Measurements from ENCODE around the gene EFCAB12.

EFCAB12 gene

DNA sequence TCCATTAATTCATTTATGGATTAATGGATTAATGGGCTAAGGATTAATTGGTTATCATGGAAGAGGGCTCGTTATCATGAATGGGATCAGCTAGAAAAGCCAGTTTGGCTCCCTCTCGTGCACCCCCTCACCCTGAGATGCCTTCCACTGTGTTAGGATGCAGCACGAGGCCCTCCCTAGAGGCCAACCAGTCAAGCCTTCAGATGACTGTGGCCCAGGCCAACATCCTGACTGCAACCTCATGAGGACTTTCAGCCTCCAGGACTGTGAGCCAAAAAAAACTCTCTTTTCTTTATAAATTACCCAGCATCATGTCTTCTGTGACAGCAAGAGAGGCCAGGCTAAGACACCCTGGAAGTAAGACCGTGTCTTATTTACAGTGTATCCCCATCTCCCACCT is 9.0 kb downstream of the EFCAB12 start:
- no peak for TF ChIP-seq SIN3A (IDR thresholded peaks at IDR 0.05; ENCODE audit: borderline replicate concordance, insufficient read depth, low read length)
- no peak for TF ChIP-seq FOXP2 (optimal IDR thresholded peaks at IDR 0.05; ENCODE audit: borderline replicate concordance, extremely low read depth, extremely low read length, insufficient read depth)
- TF ChIP-seq POLR2AphosphoS5 (IDR thresholded peaks at IDR 0.05; ENCODE audit: low read depth, low read length) = no peak
- TF ChIP-seq TAF1 (IDR thresholded peaks at IDR 0.05; ENCODE audit: borderline replicate concordance, insufficient read depth, low read length) = no peak
- TF ChIP-seq, protein P1, sequence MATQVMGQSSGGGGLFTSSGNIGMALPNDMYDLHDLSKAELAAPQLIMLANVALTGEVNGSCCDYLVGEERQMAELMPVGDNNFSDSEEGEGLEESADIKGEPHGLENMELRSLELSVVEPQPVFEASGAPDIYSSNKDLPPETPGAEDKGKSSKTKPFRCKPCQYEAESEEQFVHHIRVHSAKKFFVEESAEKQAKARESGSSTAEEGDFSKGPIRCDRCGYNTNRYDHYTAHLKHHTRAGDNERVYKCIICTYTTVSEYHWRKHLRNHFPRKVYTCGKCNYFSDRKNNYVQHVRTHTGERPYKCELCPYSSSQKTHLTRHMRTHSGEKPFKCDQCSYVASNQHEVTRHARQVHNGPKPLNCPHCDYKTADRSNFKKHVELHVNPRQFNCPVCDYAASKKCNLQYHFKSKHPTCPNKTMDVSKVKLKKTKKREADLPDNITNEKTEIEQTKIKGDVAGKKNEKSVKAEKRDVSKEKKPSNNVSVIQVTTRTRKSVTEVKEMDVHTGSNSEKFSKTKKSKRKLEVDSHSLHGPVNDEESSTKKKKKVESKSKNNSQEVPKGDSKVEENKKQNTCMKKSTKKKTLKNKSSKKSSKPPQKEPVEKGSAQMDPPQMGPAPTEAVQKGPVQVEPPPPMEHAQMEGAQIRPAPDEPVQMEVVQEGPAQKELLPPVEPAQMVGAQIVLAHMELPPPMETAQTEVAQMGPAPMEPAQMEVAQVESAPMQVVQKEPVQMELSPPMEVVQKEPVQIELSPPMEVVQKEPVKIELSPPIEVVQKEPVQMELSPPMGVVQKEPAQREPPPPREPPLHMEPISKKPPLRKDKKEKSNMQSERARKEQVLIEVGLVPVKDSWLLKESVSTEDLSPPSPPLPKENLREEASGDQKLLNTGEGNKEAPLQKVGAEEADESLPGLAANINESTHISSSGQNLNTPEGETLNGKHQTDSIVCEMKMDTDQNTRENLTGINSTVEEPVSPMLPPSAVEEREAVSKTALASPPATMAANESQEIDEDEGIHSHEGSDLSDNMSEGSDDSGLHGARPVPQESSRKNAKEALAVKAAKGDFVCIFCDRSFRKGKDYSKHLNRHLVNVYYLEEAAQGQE (IDR thresholded peaks at IDR 0.05; ENCODE audit: insufficient read depth in 1 of 2, low read depth in 2 of 2, low read length in 2 of 2) = no peak

DNA sequence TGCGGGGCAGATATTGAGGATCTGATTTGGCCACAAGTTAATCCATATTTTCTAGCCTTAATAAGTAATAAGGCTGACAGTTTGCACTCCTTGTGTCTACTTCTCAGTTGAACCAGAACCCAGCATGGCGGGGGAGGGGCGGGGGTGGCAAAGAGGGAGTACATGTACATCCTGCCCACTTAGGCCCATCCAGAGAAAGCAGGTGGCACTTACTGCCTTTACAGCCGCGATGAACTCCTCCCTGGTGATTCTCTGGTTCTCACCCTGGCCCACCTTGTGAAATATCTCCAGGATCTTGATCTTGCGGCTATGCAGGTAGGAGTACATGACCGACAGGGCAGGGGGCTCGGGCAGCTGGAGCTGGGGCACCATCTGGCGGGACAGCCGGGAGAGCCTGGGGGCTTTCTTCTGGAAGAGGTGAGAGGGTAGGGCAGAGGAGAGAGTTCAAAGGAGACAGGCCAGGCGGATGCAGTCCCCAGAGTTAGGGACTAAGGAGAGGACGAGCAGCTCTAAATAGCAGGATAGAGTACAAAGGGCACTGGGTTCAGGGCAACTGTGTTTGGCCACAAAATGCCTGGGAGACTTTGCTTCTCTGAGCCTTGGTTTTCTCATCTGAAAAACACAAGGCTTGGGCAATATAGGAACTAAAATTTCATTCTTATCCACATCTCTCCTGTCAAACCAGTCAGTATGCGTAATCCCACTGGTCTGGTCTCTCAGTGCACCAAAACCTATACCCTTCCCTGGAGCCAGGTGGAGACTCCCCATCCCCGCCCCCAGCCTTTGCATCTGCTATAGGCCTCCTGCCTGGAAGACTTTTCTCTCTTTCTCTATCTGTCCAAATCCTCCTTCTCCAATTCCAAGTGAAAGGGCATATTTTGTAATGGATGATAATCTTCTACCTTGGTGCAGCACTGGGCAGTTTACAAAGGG is 10.1 kb downstream of the EFCAB12 start:
- no peak for TF ChIP-seq FOXP2 (optimal IDR thresholded peaks at IDR 0.05; ENCODE audit: borderline replicate concordance, extremely low read depth, extremely low read length, insufficient read depth)
- no peak for TF ChIP-seq TAF1 (IDR thresholded peaks at IDR 0.05; ENCODE audit: borderline replicate concordance, insufficient read depth, low read length)
- TF ChIP-seq SIN3A (IDR thresholded peaks at IDR 0.05; ENCODE audit: borderline replicate concordance, insufficient read depth, low read length) = no peak
- TF ChIP-seq POLR2AphosphoS5 (IDR thresholded peaks at IDR 0.05; ENCODE audit: low read depth, low read length) = no peak
- TF ChIP-seq, protein P1 (IDR thresholded peaks at IDR 0.05; ENCODE audit: insufficient read depth in 1 of 2, low read depth in 2 of 2, low read length in 2 of 2) = no peak

DNA sequence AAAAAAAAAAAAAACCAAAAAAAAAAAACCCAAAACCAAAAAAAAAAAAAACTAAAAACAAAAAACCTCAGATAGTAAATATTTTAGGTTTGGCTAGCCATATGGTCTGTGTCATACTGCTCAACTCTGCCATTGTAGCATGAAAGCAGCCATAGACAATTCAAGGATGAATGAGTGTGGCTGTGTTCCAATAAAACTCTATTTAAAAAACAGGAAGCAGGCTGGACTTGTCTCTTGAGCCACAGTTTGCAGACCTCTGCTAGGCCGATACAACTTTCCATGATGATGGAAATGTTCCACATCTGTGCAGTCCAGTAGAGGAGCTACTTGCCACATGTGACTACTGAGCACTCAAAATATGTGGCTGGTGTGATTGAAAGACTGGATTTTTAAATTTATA is 11.1 kb downstream of the EFCAB12 start:
- TF ChIP-seq SIN3A (IDR thresholded peaks at IDR 0.05; ENCODE audit: borderline replicate concordance, insufficient read depth, low read length) (no peak), TAF1 (IDR thresholded peaks at IDR 0.05; ENCODE audit: borderline replicate concordance, insufficient read depth, low read length) (no peak), FOXP2 (optimal IDR thresholded peaks at IDR 0.05; ENCODE audit: borderline replicate concordance, extremely low read depth, extremely low read length, insufficient read depth) (no peak), POLR2AphosphoS5 (IDR thresholded peaks at IDR 0.05; ENCODE audit: low read depth, low read length) (no peak)
- TF ChIP-seq, protein P1 (IDR thresholded peaks at IDR 0.05; ENCODE audit: insufficient read depth in 1 of 2, low read depth in 2 of 2, low read length in 2 of 2) = no peak

DNA sequence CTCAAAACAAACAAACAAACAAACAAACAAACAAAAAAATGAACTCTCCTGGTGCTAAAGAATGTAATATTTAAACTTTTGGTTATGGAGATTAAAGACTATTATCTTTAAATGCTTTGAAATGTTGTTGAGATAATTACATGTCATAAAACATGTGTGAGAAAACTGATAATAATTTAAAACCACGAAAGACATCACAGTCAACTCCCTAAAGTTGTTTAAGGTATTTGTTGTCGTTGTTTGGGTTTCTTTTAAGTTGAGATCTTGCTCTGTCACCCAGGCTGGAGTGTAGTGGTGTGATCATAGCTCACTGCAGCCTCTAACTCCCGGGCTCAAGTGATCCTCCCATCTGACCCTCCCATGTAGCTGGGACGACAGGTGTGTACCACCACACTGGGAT is 12.0 kb downstream of the EFCAB12 start:
- TF ChIP-seq POLR2AphosphoS5 (IDR thresholded peaks at IDR 0.05; ENCODE audit: low read depth, low read length) (no peak), FOXP2 (optimal IDR thresholded peaks at IDR 0.05; ENCODE audit: borderline replicate concordance, extremely low read depth, extremely low read length, insufficient read depth) (no peak), TAF1 (IDR thresholded peaks at IDR 0.05; ENCODE audit: borderline replicate concordance, insufficient read depth, low read length) (no peak), SIN3A (IDR thresholded peaks at IDR 0.05; ENCODE audit: borderline replicate concordance, insufficient read depth, low read length) (no peak)
- TF ChIP-seq, protein P1 (IDR thresholded peaks at IDR 0.05; ENCODE audit: insufficient read depth in 1 of 2, low read depth in 2 of 2, low read length in 2 of 2) = no peak
